Chondrocyte (in vitro differentiated cells): ENCODE measurements around the gene ERG28. TPM values are rescaled to one million over a fixed set of nuclear protein-coding genes. Genes with fewer than 3 reads are reported as not detected.
A peak's percentile ranks its signal among the peaks of the same experiment; 100 is the strongest.

Experiments used
- DNase-seq: peaks from one replicate; pipeline ENCODE4 v3.0.0; 2021; ENCODE audit warnings: mixed read lengths, low spot score
- H3K27ac Mint-ChIP-seq: one replicate; pipeline ENCODE4 v1.8.0; 2021; ENCODE audit warnings: mild to moderate bottlenecking, moderate library complexity, mixed read lengths; ENCODE audit not compliant: unreplicated experiment
- H3K27me3 Mint-ChIP-seq: 2 replicates; pipeline ENCODE4 v1.8.0; 2021; ENCODE audit warnings: low read depth, mixed read lengths
- H3K36me3 Mint-ChIP-seq: 2 replicates; pipeline ENCODE4 v1.8.0; 2021; ENCODE audit warnings: low read depth, mixed read lengths
- H3K4me1 Mint-ChIP-seq: 2 replicates; pipeline ENCODE4 v1.8.0; 2021; ENCODE audit warnings: low read depth, mild to moderate bottlenecking, mixed read lengths
- H3K4me3 Mint-ChIP-seq: one replicate; pipeline ENCODE4 v1.8.0; 2021; ENCODE audit warnings: mild to moderate bottlenecking, moderate library complexity, mixed read lengths; ENCODE audit not compliant: unreplicated experiment
- H3K9me3 Mint-ChIP-seq: 2 replicates; pipeline ENCODE4 v1.8.0; 2021; ENCODE audit warnings: low read depth, mixed read lengths
- total RNA-seq: library from RNA; stranded (reverse); gene quantifications from 3 replicates; pipeline ENCODE4 v1.2.1, GENCODE V29; 2021
- TF ChIP-seq, protein P1 (sequence below): fragments of 200-600 bp; sonication (generic); IDR thresholded peaks from 2 replicates; pipeline ENCODE4 v1.5.0; 2021; ENCODE audit warnings: antibody characterized with exemption, mild to moderate bottlenecking, moderate library complexity

Gene ERG28
- total RNA-seq, 1 donor from 2014 or later, result 16.7 TPM

DNA sequence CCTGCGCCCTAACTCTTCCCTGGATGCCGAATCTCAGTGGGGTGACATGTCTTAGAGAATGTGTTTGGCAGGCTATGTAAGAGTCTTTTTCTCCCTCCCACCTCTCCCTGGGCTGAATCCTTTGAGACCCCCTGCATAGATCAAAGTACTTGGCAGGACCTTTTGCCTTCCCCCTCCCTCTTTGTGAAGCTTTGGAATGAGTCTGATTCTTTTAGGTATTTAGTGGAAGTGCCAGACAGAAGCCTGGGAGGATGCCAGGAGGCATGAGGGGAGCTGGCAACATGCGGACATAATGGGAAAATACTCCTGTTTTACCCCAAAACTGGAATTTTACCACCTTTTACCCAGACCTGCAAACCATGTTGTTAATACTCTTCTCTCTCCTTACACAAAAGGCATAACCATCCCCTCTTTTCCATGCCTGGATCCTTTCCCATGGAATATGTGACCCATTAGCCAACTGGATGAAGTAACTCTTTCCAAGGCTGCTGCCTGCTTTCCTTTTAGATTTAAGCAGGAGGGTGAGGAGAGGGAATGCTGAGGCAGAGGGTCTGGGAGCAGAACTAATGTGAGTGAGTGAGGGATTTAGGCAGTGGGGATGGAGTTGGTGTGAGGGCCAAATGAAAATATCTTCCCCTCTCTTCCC is 42.1 kb upstream of the ERG28 start:
- Mint-ChIP-seq H3K27ac (peak overlapping the region; percentile 52), H3K4me3 (no peak overlapping the region), H3K27me3 (no peaks in the 10 kb centered on the region), H3K9me3 (no peaks in the 10 kb centered on the region), H3K36me3 (peaks cover 21% of the 10 kb centered on the region), H3K4me1 (peaks cover 16% of the 10 kb centered on the region)
- no peak for DNase-seq
- TF ChIP-seq, protein P1, sequence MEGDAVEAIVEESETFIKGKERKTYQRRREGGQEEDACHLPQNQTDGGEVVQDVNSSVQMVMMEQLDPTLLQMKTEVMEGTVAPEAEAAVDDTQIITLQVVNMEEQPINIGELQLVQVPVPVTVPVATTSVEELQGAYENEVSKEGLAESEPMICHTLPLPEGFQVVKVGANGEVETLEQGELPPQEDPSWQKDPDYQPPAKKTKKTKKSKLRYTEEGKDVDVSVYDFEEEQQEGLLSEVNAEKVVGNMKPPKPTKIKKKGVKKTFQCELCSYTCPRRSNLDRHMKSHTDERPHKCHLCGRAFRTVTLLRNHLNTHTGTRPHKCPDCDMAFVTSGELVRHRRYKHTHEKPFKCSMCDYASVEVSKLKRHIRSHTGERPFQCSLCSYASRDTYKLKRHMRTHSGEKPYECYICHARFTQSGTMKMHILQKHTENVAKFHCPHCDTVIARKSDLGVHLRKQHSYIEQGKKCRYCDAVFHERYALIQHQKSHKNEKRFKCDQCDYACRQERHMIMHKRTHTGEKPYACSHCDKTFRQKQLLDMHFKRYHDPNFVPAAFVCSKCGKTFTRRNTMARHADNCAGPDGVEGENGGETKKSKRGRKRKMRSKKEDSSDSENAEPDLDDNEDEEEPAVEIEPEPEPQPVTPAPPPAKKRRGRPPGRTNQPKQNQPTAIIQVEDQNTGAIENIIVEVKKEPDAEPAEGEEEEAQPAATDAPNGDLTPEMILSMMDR, result no peak

DNA sequence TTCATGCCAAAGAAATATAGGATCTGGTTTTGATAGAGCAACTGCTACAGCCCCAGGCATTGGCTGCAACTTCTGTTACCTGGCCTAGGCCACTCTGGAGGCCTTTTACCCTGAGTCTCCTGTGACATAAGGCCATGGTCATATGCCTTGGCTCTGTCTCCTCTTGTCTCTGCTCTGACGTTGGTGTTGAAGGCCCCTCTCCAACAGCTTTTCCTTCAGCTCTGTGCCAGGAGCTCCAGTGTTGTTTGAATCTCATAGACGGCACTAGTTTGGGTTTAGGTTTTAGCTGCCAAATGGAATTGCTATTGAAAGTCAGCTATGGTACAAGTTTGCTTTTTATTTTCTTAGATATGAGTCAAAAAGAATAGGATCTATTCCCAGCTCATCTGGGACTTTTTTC is 41.4 kb upstream of the ERG28 start:
- no peak for DNase-seq
- H3K27me3 Mint-ChIP-seq, result no peaks in the 10 kb centered on the region
- H3K9me3 Mint-ChIP-seq, result no peaks in the 10 kb centered on the region
- TF ChIP-seq, protein P1, result no peak
- H3K4me3 Mint-ChIP-seq, result no peak overlapping the region
- H3K27ac Mint-ChIP-seq, result peak overlapping the region; percentile 37
- peaks cover 21% of the 10 kb centered on the region for H3K36me3 Mint-ChIP-seq
- H3K4me1 Mint-ChIP-seq, result peaks cover 16% of the 10 kb centered on the region

DNA sequence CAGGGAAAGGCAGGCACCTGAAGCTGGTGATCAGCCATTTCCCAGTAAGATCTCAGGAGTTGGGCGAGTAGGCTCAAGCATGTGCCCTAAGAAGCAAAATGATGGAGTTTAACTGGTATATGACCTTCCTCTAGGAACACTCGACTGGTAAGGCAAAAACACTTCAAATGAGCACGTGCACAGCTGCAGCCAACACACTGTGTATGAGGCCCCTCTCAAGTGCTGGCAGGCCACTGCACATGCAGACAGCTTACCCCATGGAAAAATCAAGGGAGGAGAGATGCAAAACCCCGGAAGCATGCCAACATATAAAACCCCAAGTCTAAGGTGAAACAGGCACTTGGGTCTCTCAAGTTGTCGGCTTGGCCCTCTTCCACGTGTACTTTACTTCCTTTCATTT is 39.6 kb upstream of the ERG28 start:
- H3K27me3 Mint-ChIP-seq, result no peaks in the 10 kb centered on the region
- TF ChIP-seq, protein P1, result no peak
- no peak overlapping the region for H3K27ac Mint-ChIP-seq
- H3K9me3 Mint-ChIP-seq, result no peaks in the 10 kb centered on the region
- no peak for DNase-seq
- peaks cover 16% of the 10 kb centered on the region for H3K4me1 Mint-ChIP-seq
- H3K36me3 Mint-ChIP-seq, result peaks cover 23% of the 10 kb centered on the region
- H3K4me3 Mint-ChIP-seq, result no peak overlapping the region

DNA sequence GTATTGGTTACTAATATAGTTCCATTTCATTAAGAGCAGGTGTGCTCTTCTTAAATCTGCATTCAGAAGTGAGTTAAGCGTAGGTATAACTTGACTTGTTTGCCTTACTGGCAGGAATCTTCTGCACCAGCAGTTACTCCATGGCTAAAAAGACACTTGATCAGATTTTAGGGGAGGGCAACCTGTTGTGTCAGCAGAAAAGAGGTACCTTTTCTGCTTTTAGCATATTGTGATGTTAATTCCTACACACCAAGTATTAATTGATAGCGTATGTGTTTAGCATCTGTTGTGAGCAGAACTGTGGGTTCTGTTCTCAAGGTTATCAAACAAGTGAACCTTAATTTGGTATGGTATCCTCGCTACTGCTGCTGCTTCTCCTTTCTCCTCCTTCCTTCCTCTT is 38.7 kb upstream of the ERG28 start:
- Mint-ChIP-seq H3K36me3 (peaks cover 27% of the 10 kb centered on the region), H3K9me3 (peaks cover 4% of the 10 kb centered on the region), H3K4me3 (no peak overlapping the region), H3K4me1 (peaks cover 16% of the 10 kb centered on the region), H3K27ac (no peak overlapping the region), H3K27me3 (no peaks in the 10 kb centered on the region)
- TF ChIP-seq, protein P1, result no peak
- no peak for DNase-seq

DNA sequence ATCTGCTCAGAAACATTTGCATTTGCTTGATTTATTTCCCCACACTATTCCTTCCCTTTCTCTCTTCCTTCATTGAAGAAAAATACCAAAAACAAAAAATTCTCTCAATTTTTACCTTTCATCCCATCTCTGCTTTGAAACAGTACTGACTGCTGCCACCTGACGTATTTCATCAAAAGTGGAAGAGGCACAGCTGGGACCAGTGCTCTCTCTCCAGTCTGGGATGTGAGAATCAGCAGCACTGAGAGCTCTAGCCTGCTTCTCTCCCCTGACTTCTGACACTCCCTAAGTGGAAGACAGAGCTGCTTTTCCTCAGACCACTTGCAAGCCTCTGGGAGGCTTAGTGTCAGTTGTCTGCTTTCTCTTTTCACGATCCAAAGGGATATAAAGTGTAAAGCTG is 37.2 kb upstream of the ERG28 start:
- Mint-ChIP-seq H3K9me3 (peaks cover 4% of the 10 kb centered on the region), H3K27ac (no peak overlapping the region), H3K27me3 (no peaks in the 10 kb centered on the region), H3K4me3 (no peak overlapping the region), H3K36me3 (peaks cover 34% of the 10 kb centered on the region), H3K4me1 (peaks cover 13% of the 10 kb centered on the region)
- TF ChIP-seq, protein P1, result no peak
- DNase-seq, result no peak
